ENCODE data around the gene SUPT20HL1.

Gene SUPT20HL1

DNA sequence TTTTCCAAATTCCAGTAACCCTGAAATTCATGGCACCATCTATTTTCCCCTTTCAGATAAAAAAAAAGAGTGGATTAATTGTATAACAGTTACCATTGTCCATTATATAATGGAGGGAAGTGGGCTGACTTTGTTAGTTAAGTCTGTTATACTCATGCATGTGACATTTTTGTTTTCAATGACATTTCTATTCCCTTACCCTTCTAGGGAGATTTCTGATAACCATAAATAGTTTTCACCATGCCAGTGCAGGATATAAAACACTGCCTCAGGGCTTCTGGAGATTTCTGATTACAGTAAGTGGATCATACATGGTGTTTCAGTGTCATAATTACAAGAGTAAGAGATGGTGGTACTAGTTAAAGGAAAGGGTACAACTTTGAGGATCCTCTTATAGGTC lies 45.5 kb downstream of the SUPT20HL1 start:
- DNase-seq, result no peak

All from NCI-H1694 treated with DMSO at 0.1 percent for 48 hours (cell line).